IPS-NIHi7 (cell line): ENCODE data around the gene GNAT3.

ENCODE experiments used
- DNase-seq: peaks from one replicate; pipeline ENCODE4 v3.0.0; 2012; ENCODE audit warnings: mixed read lengths; ENCODE audit errors: extremely low spot score

Gene GNAT3

GRCh38 chr7:80417211-80417793 is 94.6 kb downstream of the GNAT3 start:
- no peak for DNase-seq

GRCh38 chr7:80415522-80415921 is 96.3 kb downstream of the GNAT3 start:
- no peak for DNase-seq

GRCh38 chr7:80415114-80415513 is 96.8 kb downstream of the GNAT3 start:
- DNase-seq, result no peak

GRCh38 chr7:80414331-80414730 is 97.5 kb downstream of the GNAT3 start:
- DNase-seq, result no peak

GRCh38 chr7:80413383-80413945 is 98.4 kb downstream of the GNAT3 start:
- DNase-seq, result no peak

GRCh38 chr7:80412842-80413241 is 99.0 kb downstream of the GNAT3 start:
- no peak for DNase-seq

GRCh38 chr7:80411621-80412020 is 100.2 kb downstream of the GNAT3 start:
- DNase-seq, result no peak

GRCh38 chr7:80410081-80410480 is 101.8 kb downstream of the GNAT3 start:
- DNase-seq, result peak; percentile 13
